Testis (tissue), 2 donors: ENCODE measurements around the gene NRF1.

Experiments
- POLR2A ChIP-seq: fragments of 450-650 bp; IDR thresholded peaks from one replicate; pipeline ENCODE4 v1.6.1; 2017; ENCODE audit warnings: antibody characterized with exemption, mild to moderate bottlenecking, moderate library complexity
- TF ChIP-seq, protein P1 (sequence below), 3 experiments: fragments of 450-650 bp in 2 of 3; fragments of 200-600 bp in 1 of 3; sonication (generic) in 1 of 3; IDR thresholded peaks; one replicate each; pipeline ENCODE4 v1.5.1; 2016 to 2019; ENCODE audit warnings: antibody characterized with exemption in 3 of 3, mild to moderate bottlenecking in 2 of 3, moderate library complexity in 1 of 3

DNA sequence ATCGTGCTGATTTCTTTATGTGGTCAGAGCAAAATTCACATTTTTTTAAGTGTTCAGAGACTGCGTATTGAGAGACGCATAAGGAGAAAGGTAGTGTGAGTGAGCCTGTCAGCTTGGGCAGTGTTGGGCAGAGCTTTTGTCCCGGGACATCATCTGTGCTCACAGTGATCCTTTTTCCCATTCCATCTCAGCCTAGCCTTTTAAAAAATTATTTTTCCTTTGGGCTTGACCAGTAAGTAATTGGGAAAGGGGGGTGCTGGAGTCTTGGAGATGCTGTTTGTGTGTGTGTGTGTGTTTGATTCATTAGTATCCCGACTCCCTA is 1.5 kb downstream of the NRF1 start:
- no peak for TF ChIP-seq POLR2A
- TF ChIP-seq, protein P1, sequence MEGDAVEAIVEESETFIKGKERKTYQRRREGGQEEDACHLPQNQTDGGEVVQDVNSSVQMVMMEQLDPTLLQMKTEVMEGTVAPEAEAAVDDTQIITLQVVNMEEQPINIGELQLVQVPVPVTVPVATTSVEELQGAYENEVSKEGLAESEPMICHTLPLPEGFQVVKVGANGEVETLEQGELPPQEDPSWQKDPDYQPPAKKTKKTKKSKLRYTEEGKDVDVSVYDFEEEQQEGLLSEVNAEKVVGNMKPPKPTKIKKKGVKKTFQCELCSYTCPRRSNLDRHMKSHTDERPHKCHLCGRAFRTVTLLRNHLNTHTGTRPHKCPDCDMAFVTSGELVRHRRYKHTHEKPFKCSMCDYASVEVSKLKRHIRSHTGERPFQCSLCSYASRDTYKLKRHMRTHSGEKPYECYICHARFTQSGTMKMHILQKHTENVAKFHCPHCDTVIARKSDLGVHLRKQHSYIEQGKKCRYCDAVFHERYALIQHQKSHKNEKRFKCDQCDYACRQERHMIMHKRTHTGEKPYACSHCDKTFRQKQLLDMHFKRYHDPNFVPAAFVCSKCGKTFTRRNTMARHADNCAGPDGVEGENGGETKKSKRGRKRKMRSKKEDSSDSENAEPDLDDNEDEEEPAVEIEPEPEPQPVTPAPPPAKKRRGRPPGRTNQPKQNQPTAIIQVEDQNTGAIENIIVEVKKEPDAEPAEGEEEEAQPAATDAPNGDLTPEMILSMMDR (IDR thresholded peaks at IDR 0.05) = no peak
